ENCODE measurements around the gene RNASET2.

The RNASET2 gene

DNA sequence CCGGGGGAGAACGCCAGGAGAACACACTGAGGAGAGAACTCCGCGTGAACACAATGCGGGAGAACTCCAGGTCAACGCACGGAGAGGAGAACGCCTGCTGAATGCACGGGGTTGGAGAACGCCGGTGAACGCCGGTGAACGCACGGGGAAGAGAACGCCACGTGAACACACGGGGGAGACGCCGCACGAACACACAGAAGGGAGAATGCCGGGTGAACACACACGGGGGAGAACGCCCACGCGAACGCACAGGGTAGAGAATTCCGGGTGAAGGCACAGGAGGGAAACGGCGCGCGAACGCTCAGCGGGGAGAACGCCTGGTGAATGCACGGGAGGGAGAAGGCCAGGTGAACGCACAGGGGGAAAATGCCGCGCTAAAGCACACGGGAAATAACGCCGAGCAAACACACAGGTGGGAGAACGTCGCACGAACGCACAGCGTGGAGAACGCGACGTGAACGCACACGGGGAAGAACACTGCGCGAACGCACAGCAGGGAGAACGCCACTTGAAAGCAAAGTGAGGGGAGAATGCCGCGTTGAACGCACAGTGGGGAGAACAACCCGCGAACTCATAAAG lies 56.1 kb downstream of the RNASET2 start:
- no peak for TF ChIP-seq TAF1 (IDR thresholded peaks at IDR 0.05; ENCODE audit: borderline replicate concordance, insufficient read depth, low read length)
- no peak for TF ChIP-seq POLR2AphosphoS5 (IDR thresholded peaks at IDR 0.05; ENCODE audit: low read depth, low read length)
- TF ChIP-seq, protein P1, sequence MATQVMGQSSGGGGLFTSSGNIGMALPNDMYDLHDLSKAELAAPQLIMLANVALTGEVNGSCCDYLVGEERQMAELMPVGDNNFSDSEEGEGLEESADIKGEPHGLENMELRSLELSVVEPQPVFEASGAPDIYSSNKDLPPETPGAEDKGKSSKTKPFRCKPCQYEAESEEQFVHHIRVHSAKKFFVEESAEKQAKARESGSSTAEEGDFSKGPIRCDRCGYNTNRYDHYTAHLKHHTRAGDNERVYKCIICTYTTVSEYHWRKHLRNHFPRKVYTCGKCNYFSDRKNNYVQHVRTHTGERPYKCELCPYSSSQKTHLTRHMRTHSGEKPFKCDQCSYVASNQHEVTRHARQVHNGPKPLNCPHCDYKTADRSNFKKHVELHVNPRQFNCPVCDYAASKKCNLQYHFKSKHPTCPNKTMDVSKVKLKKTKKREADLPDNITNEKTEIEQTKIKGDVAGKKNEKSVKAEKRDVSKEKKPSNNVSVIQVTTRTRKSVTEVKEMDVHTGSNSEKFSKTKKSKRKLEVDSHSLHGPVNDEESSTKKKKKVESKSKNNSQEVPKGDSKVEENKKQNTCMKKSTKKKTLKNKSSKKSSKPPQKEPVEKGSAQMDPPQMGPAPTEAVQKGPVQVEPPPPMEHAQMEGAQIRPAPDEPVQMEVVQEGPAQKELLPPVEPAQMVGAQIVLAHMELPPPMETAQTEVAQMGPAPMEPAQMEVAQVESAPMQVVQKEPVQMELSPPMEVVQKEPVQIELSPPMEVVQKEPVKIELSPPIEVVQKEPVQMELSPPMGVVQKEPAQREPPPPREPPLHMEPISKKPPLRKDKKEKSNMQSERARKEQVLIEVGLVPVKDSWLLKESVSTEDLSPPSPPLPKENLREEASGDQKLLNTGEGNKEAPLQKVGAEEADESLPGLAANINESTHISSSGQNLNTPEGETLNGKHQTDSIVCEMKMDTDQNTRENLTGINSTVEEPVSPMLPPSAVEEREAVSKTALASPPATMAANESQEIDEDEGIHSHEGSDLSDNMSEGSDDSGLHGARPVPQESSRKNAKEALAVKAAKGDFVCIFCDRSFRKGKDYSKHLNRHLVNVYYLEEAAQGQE (IDR thresholded peaks at IDR 0.05; ENCODE audit: insufficient read depth in 1 of 2, low read depth in 2 of 2, low read length in 2 of 2), result no peak
- TF ChIP-seq SIN3A (IDR thresholded peaks at IDR 0.05; ENCODE audit: borderline replicate concordance, insufficient read depth, low read length), result no peak
- TF ChIP-seq FOXP2 (optimal IDR thresholded peaks at IDR 0.05; ENCODE audit: borderline replicate concordance, extremely low read depth, extremely low read length, insufficient read depth), result no peak

DNA sequence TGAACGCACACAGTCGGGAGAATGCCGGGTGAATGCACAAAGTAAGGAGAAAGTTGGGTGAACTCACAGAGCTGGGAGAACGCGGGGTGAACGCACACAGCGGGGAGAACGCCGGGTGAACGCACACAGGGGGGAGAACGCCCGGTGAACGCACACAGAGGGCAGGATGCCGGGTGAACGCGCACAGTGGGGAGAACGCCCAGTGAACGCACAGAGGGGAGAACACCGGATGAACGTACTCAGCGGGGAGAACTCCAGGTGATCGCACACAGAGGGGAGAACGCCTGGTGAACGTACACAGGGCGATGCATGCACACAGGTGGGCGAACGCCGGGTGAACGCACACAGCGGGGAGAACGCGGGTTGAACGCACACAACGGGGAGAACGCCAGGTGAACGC lies 57.4 kb downstream of the RNASET2 start:
- TF ChIP-seq SIN3A (IDR thresholded peaks at IDR 0.05; ENCODE audit: borderline replicate concordance, insufficient read depth, low read length) (no peak), FOXP2 (optimal IDR thresholded peaks at IDR 0.05; ENCODE audit: borderline replicate concordance, extremely low read depth, extremely low read length, insufficient read depth) (no peak), POLR2AphosphoS5 (IDR thresholded peaks at IDR 0.05; ENCODE audit: low read depth, low read length) (no peak), TAF1 (IDR thresholded peaks at IDR 0.05; ENCODE audit: borderline replicate concordance, insufficient read depth, low read length) (no peak)
- TF ChIP-seq, protein P1 (IDR thresholded peaks at IDR 0.05; ENCODE audit: insufficient read depth in 1 of 2, low read depth in 2 of 2, low read length in 2 of 2), result no peak

DNA sequence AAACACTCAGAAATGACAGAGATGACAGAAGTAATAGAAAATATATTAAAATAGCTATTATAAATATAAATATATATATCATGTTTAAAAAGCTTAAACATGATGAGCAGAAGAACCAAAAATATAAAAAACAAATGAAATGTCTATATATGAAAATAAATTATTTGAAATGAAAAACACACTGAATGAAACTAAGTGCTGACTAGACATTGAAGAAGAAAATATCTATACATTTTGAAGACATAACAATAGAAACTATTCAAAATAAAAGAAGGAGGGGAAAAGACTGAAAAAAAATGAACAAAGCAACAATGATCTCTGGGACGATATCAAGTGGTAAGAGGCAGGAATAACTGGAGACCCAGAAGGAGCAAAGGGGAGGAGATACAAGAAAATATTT lies 76.8 kb downstream of the RNASET2 start:
- TF ChIP-seq POLR2AphosphoS5 (IDR thresholded peaks at IDR 0.05; ENCODE audit: low read depth, low read length) (no peak), SIN3A (IDR thresholded peaks at IDR 0.05; ENCODE audit: borderline replicate concordance, insufficient read depth, low read length) (no peak), TAF1 (IDR thresholded peaks at IDR 0.05; ENCODE audit: borderline replicate concordance, insufficient read depth, low read length) (no peak), FOXP2 (optimal IDR thresholded peaks at IDR 0.05; ENCODE audit: borderline replicate concordance, extremely low read depth, extremely low read length, insufficient read depth) (no peak)
- TF ChIP-seq, protein P1 (IDR thresholded peaks at IDR 0.05; ENCODE audit: insufficient read depth in 1 of 2, low read depth in 2 of 2, low read length in 2 of 2), result no peak
